GM12878 (cell line): Measurements from ENCODE around the gene NUP50. TPM values are rescaled to one million over a fixed set of nuclear protein-coding genes. Genes with fewer than 3 reads are reported as not detected.

Experiments
- ATAC-seq: fragments of 200-7000 bp; cut with Tn5 transposase; 3 replicates; pipeline ENCODE4 v1.9.1; 2020; ENCODE audit warnings: mild to moderate bottlenecking, moderate library complexity
- BruUV-seq: library from RNA; stranded (reverse); fragments of 400-500 nt; replicated peaks from 2 replicates; lab custom pipeline; 2021; lab: Mats Ljungman, UMichigan
- CTCF ChIA-PET: fragments of 300-600 bp; sonication (Branson Sonifier 250); formaldehyde crosslinking; extraction: SDS; loops from one replicate; lab custom pipeline; 2021; ENCODE audit warnings: inconsistent platforms; lab: Yijun Ruan, JAX
- POLR2A ChIA-PET: fragments of 350-600 bp; formaldehyde crosslinking; extraction: SDS; loops from one replicate; lab custom pipeline; 2021; ENCODE audit warnings: inconsistent platforms; lab: Charles Lee
- RAD21 ChIA-PET: fragments of 300-600 bp; sonication (Branson Sonifier 250); formaldehyde crosslinking; loops from one replicate; lab custom pipeline; 2023; ENCODE audit warnings: antibody characterized with exemption; ENCODE audit not compliant: unreplicated experiment; lab: Charles Lee
- SMC1A ChIA-PET: fragments of 300-600 bp; sonication (Branson Sonifier 250); formaldehyde crosslinking; loops from one replicate; lab custom pipeline; 2023; ENCODE audit not compliant: unreplicated experiment, uncharacterized antibody; lab: Charles Lee
- DNase-seq: peaks from one replicate; pipeline ENCODE4 v3.0.0-alpha.2; 2011; ENCODE audit warnings: low read depth, low spot score
- FAIRE-seq: peaks from 3 replicates; lab custom pipeline; 2011; peaks lifted over from hg19 to GRCh38; lab: Jason Lieb, UNC
- H2AFZ ChIP-seq: 2 replicates; pipeline ENCODE4 v1.6.0; 2011; ENCODE audit warnings: low read depth, low read length, control low read depth; ENCODE audit not compliant: control insufficient read depth
- H3K27ac ChIP-seq: 2 replicates; pipeline ENCODE4 v1.5.1; 2011; ENCODE audit warnings: control low read depth; ENCODE audit not compliant: control insufficient read depth, insufficient read depth
- H3K27me3 ChIP-seq, 2 experiments: replicated peaks in 1 of 2; 2 replicates each; pipeline versions ENCODE4 v1.6.0 to v1.6.1; 2011; ENCODE audit warnings: low read length in 1 of 2; ENCODE audit not compliant: control insufficient read depth in 2 of 2, insufficient read depth in 2 of 2
- H3K36me3 ChIP-seq, 2 experiments: 2 replicates each; pipeline ENCODE4 v1.5.1; 2011; ENCODE audit warnings: low read length in 1 of 2; ENCODE audit not compliant: control insufficient read depth in 2 of 2, insufficient read depth in 2 of 2
- H3K4me1 ChIP-seq: 2 replicates; pipeline ENCODE4 v1.6.1; 2011; ENCODE audit warnings: mild to moderate bottlenecking, low read length, moderate library complexity, mixed read lengths; ENCODE audit not compliant: control insufficient read depth, insufficient read depth
- H3K4me2 ChIP-seq: 2 replicates; pipeline ENCODE4 v1.6.0; 2011; ENCODE audit warnings: control low read depth; ENCODE audit not compliant: control insufficient read depth, insufficient read depth
- H3K4me3 ChIP-seq: fragments of 200-600 bp; sonication (generic); 2 replicates; pipeline ENCODE4 v1.5.1; 2016
- H3K79me2 ChIP-seq: 2 replicates; pipeline ENCODE4 v1.6.0; 2011; ENCODE audit warnings: low read length; ENCODE audit not compliant: control insufficient read depth, insufficient read depth
- H3K9ac ChIP-seq: 2 replicates; pipeline ENCODE4 v1.8.0; 2011; ENCODE audit warnings: low read length, control low read depth, mixed read lengths; ENCODE audit not compliant: control insufficient read depth, insufficient read depth
- H3K9me3 ChIP-seq: replicated peaks from 3 replicates; pipeline ENCODE4 v1.5.1; 2011; ENCODE audit warnings: mild to moderate bottlenecking, low read length; ENCODE audit not compliant: control insufficient read depth, insufficient read depth
- H4K20me1 ChIP-seq: 2 replicates; pipeline ENCODE4 v1.6.0; 2011; ENCODE audit not compliant: control insufficient read depth, insufficient read depth
- BHLHE40 ChIP-seq, 2 experiments: fragments of 450-650 bp in 1 of 2; IDR thresholded peaks; 2 replicates each; pipeline ENCODE4 v1.6.1; 2011 to 2017; ENCODE audit warnings: low read depth in 2 of 2, borderline replicate concordance in 1 of 2, improper control_type of control experiment in 1 of 2, low read length in 1 of 2, mild to moderate bottlenecking in 1 of 2
- CREB1 ChIP-seq: IDR thresholded peaks from 2 replicates; pipeline ENCODE4 v1.6.1; 2012; ENCODE audit warnings: low read depth, mild to moderate bottlenecking, inconsistent platforms
- ETV6 ChIP-seq, 2 experiments: fragments of 450-650 bp in 1 of 2; IDR thresholded peaks in 1 of 2; conservative IDR thresholded peaks in 1 of 2; 2 replicates each; pipeline ENCODE4 v1.6.1; 2014; ENCODE audit warnings: antibody characterized with exemption in 1 of 2, borderline replicate concordance in 1 of 2, low read depth in 1 of 2, mild to moderate bottlenecking in 1 of 2, moderate library complexity in 1 of 2
- KDM1A ChIP-seq: fragments of 200-600 bp; sonication (generic); IDR thresholded peaks from 2 replicates; pipeline ENCODE4 v1.6.1; 2016; ENCODE audit warnings: borderline replicate concordance
- MEF2B ChIP-seq: fragments of 450-650 bp; IDR thresholded peaks from 2 replicates; pipeline ENCODE4 v1.6.1; 2018; ENCODE audit warnings: mild to moderate bottlenecking, moderate library complexity; ENCODE audit not compliant: partially characterized antibody, poor library complexity, severe bottlenecking
- NBN ChIP-seq: fragments of 450-650 bp; IDR thresholded peaks from 2 replicates; pipeline ENCODE4 v1.6.1; 2016
- PAX5 ChIP-seq: IDR thresholded peaks from 2 replicates; pipeline ENCODE4 v1.6.1; 2011; ENCODE audit warnings: low read depth, low read length, borderline replicate concordance
- POLR2AphosphoS5 ChIP-seq: IDR thresholded peaks from 2 replicates; pipeline ENCODE4 v1.6.1; 2011; ENCODE audit warnings: mild to moderate bottlenecking, low read length, inconsistent platforms
- RCOR1 ChIP-seq: conservative IDR thresholded peaks from 2 replicates; pipeline ENCODE4 v1.6.1; 2012; ENCODE audit warnings: low read depth, low read length, improper control_type of control experiment
- RFX5 ChIP-seq: IDR thresholded peaks from 2 replicates; pipeline ENCODE4 v1.6.1; 2011; ENCODE audit warnings: low read depth, low read length, improper control_type of control experiment
- SMAD5 ChIP-seq: IDR thresholded peaks from 2 replicates; pipeline ENCODE4 v1.6.1; 2016; ENCODE audit warnings: antibody characterized with exemption, low read depth
- STAT3 ChIP-seq: IDR thresholded peaks from 2 replicates; pipeline ENCODE4 v1.6.1; 2011; ENCODE audit warnings: low read depth, low read length, improper control_type of control experiment
- ZNF274 ChIP-seq: IDR thresholded peaks from one replicate; pipeline ENCODE4 v1.8.0; 2011; ENCODE audit not compliant: insufficient read length, insufficient read depth
- WGBS: methylation state at CpG from one replicate; pipeline ENCODE4 v1.1.6; 2016; ENCODE audit warnings: low lambda C conversion rate; ENCODE audit not compliant: insufficient replicate concordance, insufficient coverage; ENCODE audit errors: missing lambda C conversion rate; 5-methylcytosine and 5-hydroxymethylcytosine counted together
- in situ Hi-C: fragments of 300-500 bp; cut with MboI; formaldehyde crosslinking; loops from 9 replicates; pipeline ENCODE4 v1.14.3; 2018; ENCODE audit warnings: mixed read lengths
- intact Hi-C: fragments of 100-400 bp; cut with micrococcal nuclease; formaldehyde crosslinking; loops from one replicate; pipeline ENCODE4 v1.14.2; 2022; ENCODE audit not compliant: unreplicated experiment
- polyA plus RNA-seq, 11 experiments: library from polyadenylated mRNA; depleted of rRNA in 4 of 11; unstranded in 6 of 11; stranded (reverse) in 5 of 11; fragments of >200 nt; fragmentation: Nextera tagmentation in 4 of 11; fragmentation: Illumina TruSeq in 1 of 11; extraction: Ambion mirVana in 4 of 11; extraction: Trizol in 1 of 11; gene quantifications; 1 replicate in 1 of 11; 2 replicates in 10 of 11; pipeline versions ENCODE4 v1.2.1 to v1.2.3, GENCODE V29; 2011 to 2016; ENCODE audit warnings: inconsistent platforms in 2 of 11, missing spikeins in 2 of 11, low read depth in 1 of 11
- total RNA-seq, 4 experiments: library from RNA; depleted of rRNA in 3 of 4; stranded (reverse); fragments of >200 nt in 3 of 4; fragmentation: Illumina TruSeq in 1 of 4; extraction: Trizol in 1 of 4; gene quantifications; 2 replicates each; pipeline versions ENCODE4 v1.2.1 to v1.2.3, GENCODE V29; 2013 to 2021
- TF ChIP-seq, protein P1 (sequence below): IDR thresholded peaks from 2 replicates; pipeline ENCODE4 v1.6.1; 2011; ENCODE audit warnings: low read depth, mild to moderate bottlenecking, low read length, moderate library complexity, borderline replicate concordance; ENCODE audit errors: extremely low read depth
- TF ChIP-seq, protein P2 (sequence below), 3 experiments: IDR thresholded peaks in 2 of 3; conservative IDR thresholded peaks in 1 of 3; 2 replicates each; pipeline ENCODE4 v1.5.1; 2011; ENCODE audit warnings: low read depth in 3 of 3, low read length in 3 of 3, mild to moderate bottlenecking in 3 of 3, control low read depth in 2 of 3, moderate library complexity in 2 of 3, inconsistent platforms in 1 of 3, mixed read lengths in 1 of 3; ENCODE audit not compliant: control insufficient read depth in 2 of 3, insufficient read depth in 1 of 3; ENCODE audit errors: extremely low read depth in 1 of 3
- TF ChIP-seq, protein P3 (sequence below): fragments of 450-650 bp; IDR thresholded peaks from 2 replicates; pipeline ENCODE4 v1.6.1; 2016; ENCODE audit warnings: mild to moderate bottlenecking, moderate library complexity, borderline replicate concordance

The NUP50 gene
- total and polyA plus RNA-seq, 10 of the 15 experiments (the other 5 are each of a cell fraction or from before 2014, with no cell fraction given), result 36.8 to 125 (median 78.8) TPM

DNA sequence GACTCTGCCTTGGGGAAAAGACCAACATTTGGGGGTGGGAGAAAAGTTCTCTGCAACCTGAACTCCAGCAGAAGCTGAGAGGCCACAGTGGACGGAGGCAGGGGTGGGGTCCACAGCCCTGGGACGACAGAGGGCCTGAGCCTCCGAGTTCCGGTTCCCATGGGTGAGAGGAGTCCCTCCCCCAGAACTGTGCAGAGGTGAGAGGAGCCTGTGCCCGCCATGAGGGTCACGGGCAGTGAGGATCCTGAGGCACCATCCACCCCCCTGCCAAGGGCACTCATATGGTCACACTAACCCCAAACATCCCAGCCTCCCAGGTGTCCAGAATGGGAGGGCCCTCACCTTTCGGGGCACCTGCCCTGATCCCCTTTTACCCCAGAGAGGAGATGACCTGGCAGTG, 46.4 kb downstream of the NUP50 start:
- FAIRE-seq, result no peak

More for the DNA sequence above, 46.4 kb downstream of the NUP50 start:
- Histone ChIP-seq H3K79me2 (peaks cover 6% of the 10 kb centered on the region), H4K20me1 (no peaks in the 10 kb centered on the region), H2AFZ (no peak overlapping the region), H3K4me3 (no peak overlapping the region), H3K36me3 (peaks cover 5 to 20% of the 10 kb centered on the region in 2 experiments; a peak in 3 of 4 replicates), H3K27me3 (no peaks in the 10 kb centered on the region), H3K9ac (no peak overlapping the region), H3K4me1 (peaks cover 7% of the 10 kb centered on the region), H3K9me3 (no peaks in the 10 kb centered on the region), H3K4me2 (no peak overlapping the region), H3K27ac (no peak overlapping the region)
- ChIA-PET SMC1A (no interaction called here), RAD21 (no interaction called here), POLR2A (no interaction called here), CTCF (interaction anchor here (0.6 to 1.4 kb wide), 4 partner anchors 9 to 241 kb away, joined by 3 to 4 read pairs (median 3); no protein-coding TSS in a partner anchor)
- TF ChIP-seq PAX5, result no peak
- TF ChIP-seq, protein P1, sequence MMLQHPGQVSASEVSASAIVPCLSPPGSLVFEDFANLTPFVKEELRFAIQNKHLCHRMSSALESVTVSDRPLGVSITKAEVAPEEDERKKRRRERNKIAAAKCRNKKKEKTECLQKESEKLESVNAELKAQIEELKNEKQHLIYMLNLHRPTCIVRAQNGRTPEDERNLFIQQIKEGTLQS, result no peak
- TF ChIP-seq, protein P2, sequence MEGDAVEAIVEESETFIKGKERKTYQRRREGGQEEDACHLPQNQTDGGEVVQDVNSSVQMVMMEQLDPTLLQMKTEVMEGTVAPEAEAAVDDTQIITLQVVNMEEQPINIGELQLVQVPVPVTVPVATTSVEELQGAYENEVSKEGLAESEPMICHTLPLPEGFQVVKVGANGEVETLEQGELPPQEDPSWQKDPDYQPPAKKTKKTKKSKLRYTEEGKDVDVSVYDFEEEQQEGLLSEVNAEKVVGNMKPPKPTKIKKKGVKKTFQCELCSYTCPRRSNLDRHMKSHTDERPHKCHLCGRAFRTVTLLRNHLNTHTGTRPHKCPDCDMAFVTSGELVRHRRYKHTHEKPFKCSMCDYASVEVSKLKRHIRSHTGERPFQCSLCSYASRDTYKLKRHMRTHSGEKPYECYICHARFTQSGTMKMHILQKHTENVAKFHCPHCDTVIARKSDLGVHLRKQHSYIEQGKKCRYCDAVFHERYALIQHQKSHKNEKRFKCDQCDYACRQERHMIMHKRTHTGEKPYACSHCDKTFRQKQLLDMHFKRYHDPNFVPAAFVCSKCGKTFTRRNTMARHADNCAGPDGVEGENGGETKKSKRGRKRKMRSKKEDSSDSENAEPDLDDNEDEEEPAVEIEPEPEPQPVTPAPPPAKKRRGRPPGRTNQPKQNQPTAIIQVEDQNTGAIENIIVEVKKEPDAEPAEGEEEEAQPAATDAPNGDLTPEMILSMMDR (IDR thresholded peaks at IDR 0.05 in 2 of 3, conservative IDR thresholded peaks at IDR 0.05 in 1 of 3; ENCODE audit: control insufficient read depth in 2 of 3, extremely low read depth in 1 of 3, insufficient read depth in 1 of 3, low read depth in 3 of 3, low read length in 3 of 3), result no peak
- no peak for TF ChIP-seq POLR2AphosphoS5
- no peak for TF ChIP-seq SMAD5
- TF ChIP-seq ETV6 (conservative IDR thresholded peaks at IDR 0.05 in 1 of 2, IDR thresholded peaks at IDR 0.05 in 1 of 2; ENCODE audit: borderline replicate concordance in 1 of 2, low read depth in 1 of 2), result no peak
- no peak for TF ChIP-seq CREB1
- no peak for TF ChIP-seq BHLHE40 (IDR thresholded peaks at IDR 0.05; ENCODE audit: borderline replicate concordance in 1 of 2, low read depth in 2 of 2, low read length in 1 of 2)
- TF ChIP-seq ZNF274, result no peak
- no peak for TF ChIP-seq NBN
- TF ChIP-seq RFX5, result no peak
- no peak for TF ChIP-seq RCOR1
- TF ChIP-seq MEF2B, result no peak
- TF ChIP-seq, protein P3, sequence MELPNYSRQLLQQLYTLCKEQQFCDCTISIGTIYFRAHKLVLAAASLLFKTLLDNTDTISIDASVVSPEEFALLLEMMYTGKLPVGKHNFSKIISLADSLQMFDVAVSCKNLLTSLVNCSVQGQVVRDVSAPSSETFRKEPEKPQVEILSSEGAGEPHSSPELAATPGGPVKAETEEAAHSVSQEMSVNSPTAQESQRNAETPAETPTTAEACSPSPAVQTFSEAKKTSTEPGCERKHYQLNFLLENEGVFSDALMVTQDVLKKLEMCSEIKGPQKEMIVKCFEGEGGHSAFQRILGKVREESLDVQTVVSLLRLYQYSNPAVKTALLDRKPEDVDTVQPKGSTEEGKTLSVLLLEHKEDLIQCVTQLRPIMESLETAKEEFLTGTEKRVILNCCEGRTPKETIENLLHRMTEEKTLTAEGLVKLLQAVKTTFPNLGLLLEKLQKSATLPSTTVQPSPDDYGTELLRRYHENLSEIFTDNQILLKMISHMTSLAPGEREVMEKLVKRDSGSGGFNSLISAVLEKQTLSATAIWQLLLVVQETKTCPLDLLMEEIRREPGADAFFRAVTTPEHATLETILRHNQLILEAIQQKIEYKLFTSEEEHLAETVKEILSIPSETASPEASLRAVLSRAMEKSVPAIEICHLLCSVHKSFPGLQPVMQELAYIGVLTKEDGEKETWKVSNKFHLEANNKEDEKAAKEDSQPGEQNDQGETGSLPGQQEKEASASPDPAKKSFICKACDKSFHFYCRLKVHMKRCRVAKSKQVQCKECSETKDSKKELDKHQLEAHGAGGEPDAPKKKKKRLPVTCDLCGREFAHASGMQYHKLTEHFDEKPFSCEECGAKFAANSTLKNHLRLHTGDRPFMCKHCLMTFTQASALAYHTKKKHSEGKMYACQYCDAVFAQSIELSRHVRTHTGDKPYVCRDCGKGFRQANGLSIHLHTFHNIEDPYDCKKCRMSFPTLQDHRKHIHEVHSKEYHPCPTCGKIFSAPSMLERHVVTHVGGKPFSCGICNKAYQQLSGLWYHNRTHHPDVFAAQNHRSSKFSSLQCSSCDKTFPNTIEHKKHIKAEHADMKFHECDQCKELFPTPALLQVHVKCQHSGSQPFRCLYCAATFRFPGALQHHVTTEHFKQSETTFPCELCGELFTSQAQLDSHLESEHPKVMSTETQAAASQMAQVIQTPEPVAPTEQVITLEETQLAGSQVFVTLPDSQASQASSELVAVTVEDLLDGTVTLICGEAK, result no peak
- no peak for TF ChIP-seq KDM1A
- TF ChIP-seq STAT3, result no peak
- DNase-seq (no peak), ATAC-seq (no peak)
- WGBS, result 99% methylated on average over 7 of the region's 7 CpGs
- in situ Hi-C loops, result no loop called here
- intact Hi-C loops, result no loop called here
- BruUV-seq, result no TSS peak
